H9 (cell line): ENCODE data around the gene TLN1. TPM values are rescaled to one million over a fixed set of nuclear protein-coding genes. Genes with fewer than 3 reads are reported as not detected.

Source experiments
- DNase-seq: peaks from one replicate; pipeline ENCODE4 v3.0.0-alpha.2; 2017
- H2AFZ ChIP-seq: one replicate; pipeline ENCODE4 v1.6.1; 2013; ENCODE audit warnings: mild to moderate bottlenecking, low read length, control low read depth, moderate library complexity
- H2AK5ac ChIP-seq: 2 replicates; pipeline ENCODE4 v1.6.1; 2013; ENCODE audit warnings: low read length, control low read depth, mixed read lengths; ENCODE audit not compliant: insufficient read length
- H2BK120ac ChIP-seq: one replicate; pipeline ENCODE4 v1.6.1; 2013; ENCODE audit warnings: low read depth, mild to moderate bottlenecking, low read length, control low read depth, inconsistent platforms; ENCODE audit not compliant: poor library complexity, severe bottlenecking
- H2BK12ac ChIP-seq: 2 replicates; pipeline ENCODE4 v1.6.1; 2013; ENCODE audit warnings: low read length, control low read depth, mixed read lengths, low read depth; ENCODE audit not compliant: insufficient read length
- H2BK15ac ChIP-seq: 2 replicates; pipeline ENCODE4 v1.6.1; 2013; ENCODE audit warnings: low read depth, low read length, control low read depth
- H2BK20ac ChIP-seq: one replicate; pipeline ENCODE4 v1.6.1; 2013; ENCODE audit warnings: low read depth, mild to moderate bottlenecking, low read length, control low read depth, inconsistent platforms; ENCODE audit not compliant: poor library complexity, severe bottlenecking
- H2BK5ac ChIP-seq: 2 replicates; pipeline ENCODE4 v1.6.1; 2013; ENCODE audit warnings: low read length, control low read depth, mixed read lengths; ENCODE audit not compliant: insufficient read length
- H3K14ac ChIP-seq: 2 replicates; pipeline ENCODE4 v1.6.1; 2013; ENCODE audit warnings: low read length, control low read depth; ENCODE audit not compliant: insufficient read depth
- H3K18ac ChIP-seq: 2 replicates; pipeline ENCODE4 v1.6.1; 2013; ENCODE audit warnings: low read depth, mild to moderate bottlenecking, mixed read lengths, low read length, control low read depth; ENCODE audit not compliant: insufficient read length
- H3K23ac ChIP-seq: 2 replicates; pipeline ENCODE4 v1.6.1; 2013; ENCODE audit warnings: low read length, control low read depth, mixed read lengths, low read depth; ENCODE audit not compliant: insufficient read length
- H3K23me2 ChIP-seq: 2 replicates; pipeline ENCODE4 v1.6.1; 2013; ENCODE audit warnings: low read depth, mild to moderate bottlenecking, mixed read lengths, low read length, control low read depth; ENCODE audit not compliant: insufficient read length, poor library complexity, severe bottlenecking
- H3K27ac ChIP-seq: 2 replicates; pipeline ENCODE4 v1.5.1; 2013; ENCODE audit warnings: low read length, control low read depth, mixed read lengths, low read depth; ENCODE audit not compliant: insufficient read length
- H3K27me3 ChIP-seq: 2 replicates; pipeline ENCODE4 v1.6.1; 2013; ENCODE audit warnings: low read length, control low read depth, inconsistent platforms; ENCODE audit not compliant: insufficient read depth
- H3K4ac ChIP-seq: 2 replicates; pipeline ENCODE4 v1.6.1; 2013; ENCODE audit warnings: low read depth, mild to moderate bottlenecking, control low read depth, inconsistent platforms, low read length, moderate library complexity
- H3K4me1 ChIP-seq: 2 replicates; pipeline ENCODE4 v1.6.1; 2013; ENCODE audit warnings: low read length, control low read depth, inconsistent platforms; ENCODE audit not compliant: insufficient read depth
- H3K4me2 ChIP-seq: 2 replicates; pipeline ENCODE4 v1.6.1; 2013; ENCODE audit warnings: low read length, control low read depth, mixed read lengths; ENCODE audit not compliant: insufficient read length, insufficient read depth
- H3K56ac ChIP-seq: 2 replicates; pipeline ENCODE4 v1.6.1; 2013; ENCODE audit warnings: low read depth, mild to moderate bottlenecking, mixed read lengths, low read length, control low read depth; ENCODE audit not compliant: insufficient read length
- H3K79me1 ChIP-seq: 2 replicates; pipeline ENCODE4 v1.6.1; 2013; ENCODE audit warnings: low read depth, mild to moderate bottlenecking, moderate library complexity, low read length, control low read depth, inconsistent platforms; ENCODE audit not compliant: insufficient read depth, poor library complexity, severe bottlenecking
- H3K79me2 ChIP-seq: 2 replicates; pipeline ENCODE4 v1.6.1; 2013; ENCODE audit warnings: low read length, control low read depth, inconsistent platforms; ENCODE audit not compliant: insufficient read depth
- H3K9ac ChIP-seq: 2 replicates; pipeline ENCODE4 v1.6.1; 2013; ENCODE audit warnings: low read length, control low read depth, mixed read lengths; ENCODE audit not compliant: insufficient read length; ENCODE audit errors: extremely low read depth
- H3K9me3 ChIP-seq: one replicate; pipeline ENCODE4 v1.6.1; 2013; ENCODE audit warnings: low read depth, low read length, inconsistent platforms; ENCODE audit not compliant: control insufficient read depth
- H3T11ph ChIP-seq: one replicate; pipeline ENCODE4 v1.6.1; 2013; ENCODE audit warnings: mild to moderate bottlenecking, low read length, control low read depth, inconsistent platforms
- H4K20me1 ChIP-seq: one replicate; pipeline ENCODE4 v1.6.1; 2013; ENCODE audit not compliant: control insufficient read depth, insufficient read length, insufficient read depth
- H4K5ac ChIP-seq: 2 replicates; pipeline ENCODE4 v1.6.1; 2013; ENCODE audit warnings: low read depth, mild to moderate bottlenecking, mixed read lengths, low read length, control low read depth; ENCODE audit not compliant: insufficient read length
- H4K8ac ChIP-seq: replicated peaks from 2 replicates; pipeline ENCODE4 v1.6.1; 2013; ENCODE audit warnings: low read length, control low read depth, mixed read lengths, low read depth; ENCODE audit not compliant: insufficient read length
- H4K91ac ChIP-seq: 2 replicates; pipeline ENCODE4 v1.6.1; 2013; ENCODE audit warnings: low read depth, mild to moderate bottlenecking, moderate library complexity, mixed read lengths, low read length, control low read depth; ENCODE audit not compliant: insufficient read length
- H3K27ac Mint-ChIP-seq, 3 experiments: 2 replicates in 2 of 3; 3 replicates in 1 of 3; pipeline ENCODE4 v1.8.0; 2020 to 2021; ENCODE audit warnings: mixed read lengths in 3 of 3, mild to moderate bottlenecking in 1 of 3, moderate library complexity in 1 of 3
- H3K27me3 Mint-ChIP-seq: 2 replicates; pipeline ENCODE4 v1.8.0; 2021; ENCODE audit warnings: low read depth, mild to moderate bottlenecking, moderate library complexity, mixed read lengths
- H3K36me3 Mint-ChIP-seq, 3 experiments: 2 replicates in 2 of 3; 3 replicates in 1 of 3; pipeline ENCODE4 v1.8.0; 2020 to 2021; ENCODE audit warnings: low read depth in 3 of 3, mixed read lengths in 3 of 3; ENCODE audit not compliant: insufficient read depth in 1 of 3
- H3K4me1 Mint-ChIP-seq, 2 experiments: 2 replicates each; pipeline ENCODE4 v1.8.0; 2020; ENCODE audit warnings: mixed read lengths in 2 of 2
- H3K4me3 Mint-ChIP-seq, 2 experiments: 2 replicates in 1 of 2; 3 replicates in 1 of 2; pipeline ENCODE4 v1.8.0; 2020 to 2021; ENCODE audit warnings: mild to moderate bottlenecking in 2 of 2, mixed read lengths in 2 of 2, moderate library complexity in 1 of 2
- H3K9me3 Mint-ChIP-seq, 2 experiments: 2 replicates in 1 of 2; 3 replicates in 1 of 2; pipeline ENCODE4 v1.8.0; 2020; ENCODE audit warnings: mild to moderate bottlenecking in 2 of 2, mixed read lengths in 2 of 2, moderate library complexity in 1 of 2
- CTCF ChIP-seq: fragments of 200-600 bp; sonication (generic); conservative IDR thresholded peaks from 3 replicates; pipeline ENCODE4 v1.8.0; 2021; ENCODE audit warnings: antibody characterized with exemption, mild to moderate bottlenecking
- WGBS: extraction: QIAGEN DNeasy Blood & Tissue Kit; methylation state at CpG from one replicate; pipeline ENCODE4 v1.1.7; 2013; ENCODE audit warnings: missing lambda C conversion rate, low lambda C conversion rate, mixed read lengths; ENCODE audit not compliant: insufficient read length; ENCODE audit errors: extremely low coverage; 5-methylcytosine and 5-hydroxymethylcytosine counted together
- total RNA-seq: library from RNA; stranded (reverse); gene quantifications from 2 replicates; pipeline ENCODE4 v1.2.1, GENCODE V29; 2021

Gene TLN1
- total RNA-seq, 1 experiment from 2014 or later = 102 TPM

DNA sequence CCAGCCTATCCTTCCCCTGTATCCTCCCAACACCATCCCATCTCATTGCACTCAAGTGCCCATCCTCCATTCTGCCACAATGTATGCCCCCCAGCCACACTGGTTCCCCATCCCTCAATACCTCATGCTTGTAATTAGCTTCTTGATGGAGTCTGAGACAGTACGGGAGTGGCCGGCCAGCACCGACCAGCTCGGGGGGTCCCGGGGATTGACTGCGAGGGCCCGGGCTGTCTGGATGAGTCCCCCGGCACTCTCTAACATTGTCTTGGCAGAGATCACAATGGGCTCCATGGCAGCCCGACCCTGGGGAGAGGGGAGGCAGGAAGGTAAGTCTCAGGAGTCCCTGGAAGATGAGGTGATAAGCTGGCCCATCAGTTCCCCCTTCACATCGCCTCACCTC, 25.0 kb downstream of the TLN1 start:
- Mint-ChIP-seq H3K4me3 (no peak overlapping the region), H3K4me1 (no peaks in the 10 kb centered on the region), H3K27ac (no peak overlapping the region; a peak in 1 of 7 replicates), H3K36me3 (peaks cover 18 to 72% (median 59%) of the 10 kb centered on the region in 3 experiments), H3K9me3 (no peaks in the 10 kb centered on the region), H3K27me3 (no peaks in the 10 kb centered on the region)
- H3K14ac ChIP-seq = no peak overlapping the region
- H2AK5ac ChIP-seq = no peak overlapping the region
- H3K4ac ChIP-seq = no peak overlapping the region
- TF ChIP-seq CTCF = no peak
- H4K20me1 ChIP-seq = no peaks in the 10 kb centered on the region
- no peaks in the 10 kb centered on the region for H3K79me1 ChIP-seq
- no CpG with 5 or more reads among the region's 10 CpGs for WGBS
- no peak overlapping the region for H3K18ac ChIP-seq
- no peak overlapping the region for H2BK20ac ChIP-seq
- H3K4me1 ChIP-seq = no peaks in the 10 kb centered on the region
- H3T11ph ChIP-seq = no peak overlapping the region
- no peak overlapping the region for H4K8ac ChIP-seq
- no peak overlapping the region for H3K56ac ChIP-seq
- no peak overlapping the region for H3K9ac ChIP-seq
- no peak overlapping the region for H2BK5ac ChIP-seq
- no peak overlapping the region for H3K23ac ChIP-seq
- no peak overlapping the region for H2BK15ac ChIP-seq
- H2BK120ac ChIP-seq = no peak overlapping the region
- H3K79me2 ChIP-seq = no peaks in the 10 kb centered on the region
- H2AFZ ChIP-seq = no peak overlapping the region
- DNase-seq = no peak
- H3K9me3 ChIP-seq = no peaks in the 10 kb centered on the region
- no peak overlapping the region for H4K91ac ChIP-seq
- no peak overlapping the region for H4K5ac ChIP-seq
- no peaks in the 10 kb centered on the region for H3K27me3 ChIP-seq
- H3K23me2 ChIP-seq = no peaks in the 10 kb centered on the region
- H3K4me2 ChIP-seq = no peak overlapping the region
- no peak overlapping the region for H2BK12ac ChIP-seq
- no peak overlapping the region for H3K27ac ChIP-seq
